Stimulated activated CD4-positive, alpha-beta T cell treated with anti-CD3 and anti-CD28 coated beads, Interleukin-12 subunit alpha, Interleukin-12 subunit beta, amount 100 ng/mL, for 4 hours (primary cell): Measurements from ENCODE around the gene GEMIN4.

Source experiments
- DNase-seq: peaks from one replicate; pipeline ENCODE4 v3.0.0-alpha.2; 2020

The GEMIN4 gene

GRCh38 chr17:740240-741017 lies 11.6 kb downstream of the GEMIN4 start:
- peak; percentile 21 for DNase-seq

- DNase-seq: no peak
These were observed 14.4 kb downstream of the GEMIN4 start for GRCh38 chr17:737561-738113.

DNA sequence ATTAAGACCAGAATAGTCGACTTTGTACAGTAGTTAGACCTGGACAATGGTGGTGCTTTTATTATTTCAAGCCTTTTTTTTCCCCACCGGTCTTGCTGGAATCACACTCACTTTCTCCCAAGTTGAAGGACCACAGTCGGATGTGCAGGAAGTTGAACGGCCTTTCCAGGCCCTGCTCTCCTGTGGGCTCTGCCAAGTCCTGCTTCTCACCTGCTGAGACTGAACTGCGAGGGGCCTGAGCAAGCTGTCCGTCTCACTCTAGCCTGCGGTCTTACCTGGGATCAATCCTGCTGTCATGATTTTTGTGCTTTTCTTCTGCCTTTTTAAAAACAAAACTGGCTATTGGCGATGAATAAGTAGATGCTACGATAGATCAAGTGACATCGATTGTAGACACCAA lies 18.3 kb downstream of the GEMIN4 start:
- DNase-seq: no peak

GRCh38 chr17:732902-733720 lies 19.0 kb downstream of the GEMIN4 start:
- peak; percentile 28 for DNase-seq

DNA sequence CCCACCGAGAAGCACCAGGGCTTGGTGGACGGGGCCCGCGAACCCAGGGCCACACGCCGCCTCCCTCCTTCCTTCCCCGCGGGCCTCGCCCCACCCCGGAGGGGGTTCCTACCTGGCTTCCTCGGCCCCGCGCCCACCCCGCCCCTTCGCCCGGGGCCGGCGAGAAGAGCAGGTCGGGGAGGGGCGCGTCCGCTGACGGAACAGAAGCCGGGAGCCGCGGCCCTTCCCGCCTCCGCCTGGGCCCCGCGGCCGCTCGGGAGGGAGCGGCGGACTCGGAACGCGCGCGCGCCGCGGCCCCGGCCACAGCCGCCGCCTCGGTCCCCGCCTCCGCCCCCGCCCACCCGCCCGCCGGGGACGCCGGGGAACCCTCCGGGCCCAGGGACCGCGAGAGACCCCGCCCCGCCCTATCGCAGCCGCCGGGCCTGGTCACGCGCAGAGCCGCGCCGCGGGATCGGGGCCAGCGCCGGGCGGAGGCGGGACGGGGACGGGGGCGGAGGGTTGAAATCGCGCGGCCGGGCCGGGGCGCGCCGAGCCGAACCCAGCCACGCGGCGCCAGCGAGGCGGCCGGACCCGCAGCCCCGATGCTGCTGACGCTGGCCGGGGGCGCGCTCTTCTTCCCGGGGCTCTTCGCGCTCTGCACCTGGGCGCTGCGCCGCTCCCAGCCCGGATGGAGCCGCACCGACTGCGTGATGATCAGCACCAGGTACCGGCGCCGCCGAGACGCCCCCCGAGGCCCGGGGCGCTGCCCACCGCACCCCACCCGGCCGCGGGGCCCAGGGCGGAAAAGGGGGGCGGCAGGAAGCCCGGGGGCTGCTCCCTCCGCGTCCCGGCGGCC lies 19.8 kb downstream of the GEMIN4 start, which contains the start of gene TLCD3A:
Gene TLCD3A, plus strand, starts transcription at position 530 of the 835 bp plus-strand sequence. Its CDS starts 52 bp downstream, at position 582.
- DNase-seq: peak; percentile 49

DNA sequence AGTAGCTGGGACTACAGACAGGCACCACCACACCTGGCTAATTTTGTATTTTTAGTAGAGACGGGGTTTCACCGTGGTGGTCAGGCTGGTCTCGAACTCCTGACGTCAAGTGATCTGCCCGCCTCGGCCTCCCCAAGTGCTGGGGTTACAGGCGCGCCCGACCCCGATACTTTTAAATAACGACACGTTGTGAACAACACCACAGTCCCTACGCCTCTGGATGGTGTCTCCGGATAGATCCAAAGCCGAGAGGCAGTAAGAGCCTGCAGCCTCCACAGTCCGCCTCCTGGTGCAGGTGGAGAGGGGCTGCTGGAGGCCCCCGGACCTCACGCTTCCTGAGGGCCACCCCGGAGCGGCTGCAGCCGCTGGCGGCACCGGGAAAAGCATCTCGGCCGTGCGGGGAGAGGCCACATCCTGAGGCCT lies 20.4 kb downstream of the GEMIN4 start:
- DNase-seq: no peak

DNA sequence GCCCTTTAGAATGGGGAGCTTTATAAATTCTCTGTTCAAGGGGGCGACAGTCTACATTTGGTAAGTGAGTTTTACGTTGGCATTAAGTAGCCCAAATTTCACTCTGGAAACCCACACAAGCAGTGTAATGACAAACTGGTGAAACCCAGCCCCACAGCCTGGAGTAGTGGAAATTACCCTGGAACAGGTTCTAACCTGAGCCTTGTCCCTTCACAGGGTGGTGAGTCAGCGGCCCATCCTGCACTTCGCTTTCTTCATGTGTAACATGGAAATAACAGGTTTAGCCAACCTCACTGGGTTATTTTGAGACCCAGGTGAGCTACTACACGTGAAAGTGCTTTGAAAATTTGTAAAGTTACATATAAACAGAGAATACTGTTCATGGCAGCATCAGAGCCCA lies 23.2 kb downstream of the GEMIN4 start:
- DNase-seq: no peak

DNA sequence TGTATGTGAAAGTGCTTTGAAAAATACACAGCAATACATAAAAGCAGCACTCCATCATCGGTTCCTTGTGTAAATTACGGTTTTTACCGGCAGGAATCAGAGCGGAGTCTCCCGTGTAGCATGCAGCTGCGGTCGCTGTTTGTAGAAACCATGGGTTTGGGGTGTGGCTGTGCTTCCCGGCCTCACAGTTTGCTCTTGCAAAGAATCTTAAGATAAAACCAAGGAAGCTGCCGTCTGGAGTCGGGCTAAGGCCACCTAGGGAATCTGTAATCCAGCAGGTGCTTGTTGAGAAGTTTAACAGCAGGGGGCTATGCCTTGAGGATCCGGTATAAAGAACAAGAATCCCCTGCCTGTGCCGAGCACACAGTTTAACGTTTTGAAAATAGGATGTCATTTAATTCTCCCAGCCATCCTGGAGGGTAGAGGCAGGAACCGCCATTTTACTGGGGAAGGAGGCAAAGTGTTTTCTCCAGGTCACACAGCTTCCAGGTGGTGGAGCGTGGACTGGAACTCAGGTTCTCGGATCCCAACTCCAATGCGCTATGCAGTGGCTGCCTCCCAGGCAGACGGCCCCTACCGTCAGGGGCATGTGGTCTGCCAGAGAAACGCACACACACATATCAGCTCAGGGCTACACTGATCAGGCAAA lies 25.7 kb downstream of the GEMIN4 start:
- DNase-seq: no peak

DNA sequence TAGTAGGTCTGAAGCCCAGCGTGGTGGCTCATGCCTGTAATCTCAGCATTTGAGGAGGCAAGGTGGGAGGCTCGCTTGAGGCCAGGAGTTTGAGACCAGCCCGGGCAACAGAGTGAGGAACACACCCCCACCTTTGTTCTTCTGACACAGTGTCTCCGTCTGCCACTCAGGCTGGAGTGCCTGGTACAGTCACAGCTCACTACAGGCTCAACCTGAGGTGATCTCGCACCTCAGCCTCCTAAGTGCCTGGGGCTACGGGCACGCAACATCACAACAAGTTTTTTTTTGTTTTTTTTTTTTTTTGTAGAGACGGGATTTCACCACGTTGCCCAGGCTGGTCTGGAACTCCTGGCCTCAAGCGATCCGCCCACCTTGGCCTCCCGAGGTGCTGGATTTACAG lies 26.3 kb downstream of the GEMIN4 start:
- DNase-seq: no peak

DNA sequence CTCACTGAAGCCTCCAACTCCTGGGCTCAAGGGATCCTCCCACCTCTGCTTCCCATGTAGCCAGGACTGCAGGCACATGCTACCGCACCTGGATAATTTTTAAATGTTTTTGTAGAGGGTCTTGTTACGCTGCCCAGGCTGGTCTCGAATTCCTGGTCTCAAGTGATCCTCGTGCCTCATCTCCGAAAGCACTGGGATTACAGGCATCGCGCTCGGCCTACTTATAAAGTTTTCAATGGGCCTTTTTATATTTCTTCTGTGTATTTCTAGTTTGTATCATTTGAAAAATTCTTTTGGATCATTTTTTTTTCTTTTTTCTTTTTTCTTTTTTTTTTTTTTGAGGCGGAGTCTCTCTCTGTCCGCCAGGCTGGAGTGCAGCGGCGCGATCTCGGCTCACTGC lies 27.0 kb downstream of the GEMIN4 start:
- no peak for DNase-seq

DNA sequence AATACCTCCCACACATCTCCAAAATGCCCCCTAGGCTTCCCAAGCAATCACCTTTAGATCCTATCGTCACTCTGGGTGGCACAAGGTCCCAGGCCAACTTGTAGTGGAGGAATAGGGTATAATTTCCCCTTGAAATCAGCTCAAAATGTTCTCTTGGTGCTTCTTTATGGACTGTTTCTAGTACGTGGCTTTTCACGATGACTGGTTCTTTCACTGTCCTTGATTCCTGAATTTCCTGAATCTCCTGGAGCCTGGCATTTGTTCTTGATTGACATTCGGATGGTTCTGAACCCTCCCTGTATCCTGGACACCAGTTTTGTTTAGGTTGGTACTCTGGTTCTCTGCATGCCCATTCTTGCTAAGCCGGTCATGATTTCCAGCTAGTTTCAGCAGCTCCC lies 30.5 kb downstream of the GEMIN4 start:
- DNase-seq: no peak

GRCh38 chr17:720706-721539 lies 31.1 kb downstream of the GEMIN4 start:
- no peak for DNase-seq

DNA sequence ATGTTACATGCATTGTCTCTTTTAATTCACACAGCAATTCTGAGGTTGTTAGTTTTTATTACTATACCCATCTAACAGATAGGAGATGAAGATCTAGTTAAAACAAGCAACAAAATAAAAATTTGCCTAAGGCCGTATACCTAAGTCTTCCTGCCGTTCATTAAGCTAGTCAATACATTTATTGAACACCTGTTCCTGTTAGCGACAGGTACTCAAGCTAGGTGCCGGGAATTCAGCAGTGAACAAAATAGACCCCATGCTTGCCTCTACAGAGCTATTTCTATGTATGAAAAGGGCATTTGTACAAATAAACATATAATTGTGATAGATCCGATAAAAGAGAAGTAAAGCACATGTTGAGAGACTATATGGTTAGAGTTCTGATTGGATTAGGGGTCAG lies 34.0 kb downstream of the GEMIN4 start:
- no peak for DNase-seq

GRCh38 chr17:708132-708531 lies 43.9 kb downstream of the GEMIN4 start:
- DNase-seq: no peak

GRCh38 chr17:705863-706262 lies 46.2 kb downstream of the GEMIN4 start:
- DNase-seq: no peak

- DNase-seq: no peak
These were observed 47.1 kb downstream of the GEMIN4 start for GRCh38 chr17:705011-705410.

- no peak for DNase-seq
These were observed 47.8 kb downstream of the GEMIN4 start for GRCh38 chr17:704111-704864.

DNA sequence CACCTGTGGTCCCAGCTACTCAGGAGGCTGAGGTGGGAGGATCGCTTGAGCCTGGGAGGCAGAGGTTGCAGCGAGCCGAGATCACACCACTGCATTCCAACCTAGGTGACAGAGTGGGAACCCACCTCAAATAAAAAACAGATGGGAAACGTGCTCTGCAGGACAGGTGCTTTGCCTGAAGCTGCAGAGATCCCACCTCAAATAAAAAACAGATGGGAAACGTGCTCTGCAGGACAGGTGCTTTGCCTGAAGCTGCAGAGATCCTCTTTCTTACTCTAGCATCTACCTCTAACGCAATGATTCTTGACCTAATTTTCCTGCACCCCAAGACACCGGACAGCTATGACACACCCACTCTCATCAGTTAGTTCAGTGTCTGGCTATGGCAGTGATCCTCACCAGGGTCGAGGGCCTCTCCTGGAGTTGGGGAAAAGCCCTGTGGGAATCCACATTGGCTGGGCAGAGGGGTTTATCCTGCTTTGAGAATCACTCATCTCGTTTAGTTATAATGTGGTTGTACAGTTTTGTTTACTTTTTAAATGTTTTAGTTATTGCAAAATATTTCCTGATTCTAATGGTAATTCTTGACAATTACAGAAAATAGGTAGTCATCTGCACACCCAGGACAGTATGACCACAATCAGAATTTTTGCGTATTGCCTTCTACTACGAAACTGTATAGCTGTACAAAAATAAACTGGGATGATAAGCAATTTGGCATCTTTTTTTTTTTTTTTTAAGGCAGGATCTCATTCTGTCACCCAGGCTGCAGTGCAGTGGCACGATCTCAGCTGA lies 48.8 kb downstream of the GEMIN4 start:
- no peak for DNase-seq

GRCh38 chr17:700504-701094 lies 51.5 kb downstream of the GEMIN4 start:
- no peak for DNase-seq
